COLO668 (cell line): Measurements from ENCODE around the gene HDHD2.

Source experiments
- DNase-seq: peaks from one replicate; lab custom pipeline; 2025; ENCODE audit not compliant: unreplicated experiment; lab: John Stamatoyannopoulos, UW

HDHD2 gene

DNA sequence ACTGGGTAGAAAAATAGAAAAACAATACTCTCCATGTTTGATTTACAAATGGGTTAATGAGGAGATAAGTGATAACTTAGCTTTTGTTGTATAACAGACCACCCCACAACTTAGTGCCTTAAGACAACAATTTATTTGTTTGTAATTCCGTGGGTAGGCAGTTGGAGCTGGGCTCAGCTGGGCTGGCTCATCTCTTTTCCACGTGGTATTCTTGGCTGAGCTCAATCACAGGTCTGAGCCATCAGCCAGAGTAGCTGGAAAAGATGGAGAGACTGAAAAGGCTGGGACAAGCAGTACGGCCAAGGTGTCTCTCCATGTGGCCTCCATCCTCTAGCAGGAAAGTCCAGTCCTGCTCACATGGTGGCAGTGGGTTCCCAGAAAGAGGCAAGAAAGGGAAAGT lies 82.7 kb downstream of the HDHD2 start:
- no peak for DNase-seq

DNA sequence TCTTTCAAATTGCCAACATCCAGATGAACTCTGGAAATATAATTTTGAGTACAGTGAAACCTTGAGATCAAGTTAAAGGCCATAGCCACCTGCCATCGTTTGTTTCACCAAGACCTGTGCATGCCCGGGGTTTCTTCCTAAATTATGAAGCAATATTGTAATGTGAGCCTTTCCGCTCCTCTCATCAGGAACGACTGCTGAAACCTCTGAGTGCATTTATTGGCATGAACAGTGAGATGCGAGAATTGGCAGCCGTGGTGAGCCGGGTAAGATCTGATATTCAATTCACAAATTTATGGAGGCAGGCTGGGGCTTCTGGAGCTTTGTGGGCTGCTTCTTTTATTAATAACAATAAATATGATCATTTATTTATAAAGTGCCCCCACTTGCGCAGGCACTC lies 87.2 kb downstream of the HDHD2 start:
- no peak for DNase-seq

DNA sequence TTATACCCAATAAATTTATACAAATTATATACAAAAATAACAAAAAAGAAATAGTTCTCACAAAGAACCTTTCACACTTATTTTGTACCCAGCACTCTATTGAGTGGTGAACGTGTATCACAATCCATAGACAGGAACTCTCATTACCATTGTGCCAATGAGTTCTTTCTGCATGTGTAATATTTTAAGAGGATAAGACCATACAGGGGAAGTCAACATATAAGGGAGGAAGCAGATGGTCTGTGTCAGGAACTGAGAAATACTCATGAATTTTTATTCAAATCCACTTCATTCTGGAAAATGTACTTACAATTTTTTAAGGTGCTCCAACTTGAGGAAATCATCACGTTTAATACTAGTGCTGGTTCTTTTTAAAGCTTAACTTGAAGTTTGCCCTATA lies 87.8 kb downstream of the HDHD2 start:
- DNase-seq: no peak
